NB4 (cell line): ENCODE data around the gene RPS15.

Experiments used
- DNase-seq: peaks from one replicate; pipeline ENCODE4 v3.0.0; 2010; ENCODE audit warnings: low read depth
- H3K4me3 ChIP-seq: one replicate; pipeline ENCODE4 v1.5.1; 2011; ENCODE audit warnings: mild to moderate bottlenecking, low read depth, low read length, moderate library complexity
- MAX ChIP-seq: IDR thresholded peaks from 2 replicates; pipeline ENCODE4 v1.6.1; 2011; ENCODE audit warnings: low read depth, low read length
- MYC ChIP-seq: IDR thresholded peaks from 2 replicates; pipeline ENCODE4 v1.6.1; 2011; ENCODE audit warnings: low read depth, low read length
- POLR2A ChIP-seq: IDR thresholded peaks from 2 replicates; pipeline ENCODE4 v1.6.1; 2011; ENCODE audit warnings: mild to moderate bottlenecking; ENCODE audit not compliant: insufficient read length; ENCODE audit errors: extremely low read depth
- TF ChIP-seq, protein P1 (sequence below): IDR thresholded peaks from one replicate; pipeline ENCODE4 v1.5.1; 2012; ENCODE audit warnings: low read depth, low read length

RPS15 gene

DNA sequence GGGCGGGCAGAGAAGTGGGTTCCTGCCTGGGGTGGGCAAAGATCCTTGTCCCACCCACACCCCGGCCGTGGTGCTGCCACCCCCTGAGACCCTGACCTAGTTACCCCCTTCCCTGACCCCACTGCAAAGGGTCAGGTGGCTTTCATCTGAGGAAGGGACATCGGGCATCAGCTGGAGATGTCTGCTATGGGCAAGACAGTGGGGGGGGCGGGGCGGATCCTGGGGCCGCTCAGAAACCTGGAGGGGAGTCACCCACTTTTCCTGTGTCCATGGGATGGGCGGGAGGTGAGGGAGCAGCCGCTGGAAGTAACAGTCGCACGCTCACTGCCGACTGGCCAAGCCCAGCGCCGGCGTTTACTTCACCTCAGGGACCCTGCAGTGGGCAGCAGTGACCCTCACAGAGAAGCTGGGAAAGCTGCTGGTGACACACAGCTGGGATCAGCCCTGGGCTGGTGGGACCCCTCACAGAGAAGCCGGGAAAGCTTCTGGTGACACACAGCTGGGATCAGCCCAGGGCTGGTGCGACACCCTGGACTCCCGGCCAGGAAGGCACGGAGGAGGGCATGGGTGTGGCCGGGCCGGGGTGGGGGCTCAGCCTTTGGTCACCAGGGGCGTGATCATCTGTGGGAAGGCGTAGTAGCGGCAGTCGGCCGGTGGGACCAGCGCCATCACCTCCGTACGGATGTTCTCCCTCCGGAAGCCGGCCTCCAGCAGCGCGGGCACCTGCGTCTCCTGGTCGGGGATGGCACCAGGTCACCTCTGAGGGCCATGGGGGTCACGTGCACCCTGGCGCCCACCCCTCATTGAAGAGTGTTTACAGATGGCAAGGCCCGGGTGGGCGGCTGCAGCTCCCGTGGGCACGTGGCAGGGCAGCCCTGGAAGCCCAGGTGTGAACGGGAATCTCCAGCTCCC is 41.2 kb upstream of the RPS15 start:
- no peak for DNase-seq
- TF ChIP-seq MYC (no peak), MAX (no peak), POLR2A (no peak)
- TF ChIP-seq, protein P1, sequence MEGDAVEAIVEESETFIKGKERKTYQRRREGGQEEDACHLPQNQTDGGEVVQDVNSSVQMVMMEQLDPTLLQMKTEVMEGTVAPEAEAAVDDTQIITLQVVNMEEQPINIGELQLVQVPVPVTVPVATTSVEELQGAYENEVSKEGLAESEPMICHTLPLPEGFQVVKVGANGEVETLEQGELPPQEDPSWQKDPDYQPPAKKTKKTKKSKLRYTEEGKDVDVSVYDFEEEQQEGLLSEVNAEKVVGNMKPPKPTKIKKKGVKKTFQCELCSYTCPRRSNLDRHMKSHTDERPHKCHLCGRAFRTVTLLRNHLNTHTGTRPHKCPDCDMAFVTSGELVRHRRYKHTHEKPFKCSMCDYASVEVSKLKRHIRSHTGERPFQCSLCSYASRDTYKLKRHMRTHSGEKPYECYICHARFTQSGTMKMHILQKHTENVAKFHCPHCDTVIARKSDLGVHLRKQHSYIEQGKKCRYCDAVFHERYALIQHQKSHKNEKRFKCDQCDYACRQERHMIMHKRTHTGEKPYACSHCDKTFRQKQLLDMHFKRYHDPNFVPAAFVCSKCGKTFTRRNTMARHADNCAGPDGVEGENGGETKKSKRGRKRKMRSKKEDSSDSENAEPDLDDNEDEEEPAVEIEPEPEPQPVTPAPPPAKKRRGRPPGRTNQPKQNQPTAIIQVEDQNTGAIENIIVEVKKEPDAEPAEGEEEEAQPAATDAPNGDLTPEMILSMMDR = no peak
- no peak overlapping the region for H3K4me3 ChIP-seq

DNA sequence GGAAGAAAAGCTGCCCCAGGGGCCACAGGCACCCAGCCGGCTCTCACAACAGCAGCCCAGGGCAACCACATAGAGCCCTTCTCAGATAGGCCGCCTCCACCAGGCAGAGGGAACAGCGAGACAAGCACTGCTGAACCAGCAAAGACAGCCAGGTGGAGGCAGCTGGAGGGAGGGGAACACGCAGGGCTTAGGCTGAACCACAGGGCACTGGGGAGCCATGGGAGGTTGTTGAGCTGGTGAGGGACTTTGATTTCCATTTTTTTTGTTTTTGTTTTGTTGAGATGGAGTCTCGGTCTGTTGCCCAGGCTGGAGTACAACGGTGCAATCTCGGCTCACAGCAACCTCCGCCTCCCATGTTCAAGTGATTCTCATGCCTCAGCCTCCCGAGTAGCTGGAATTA is 40.4 kb upstream of the RPS15 start:
- peak; percentile 24 for DNase-seq
- TF ChIP-seq POLR2A = no peak
- no peak for TF ChIP-seq MYC
- TF ChIP-seq, protein P1 = no peak
- no peak for TF ChIP-seq MAX
- H3K4me3 ChIP-seq = no peak overlapping the region

GRCh38 chr19:1399079-1399478 is 39.1 kb upstream of the RPS15 start:
- TF ChIP-seq MAX (no peak), MYC (no peak), POLR2A (no peak)
- TF ChIP-seq, protein P1 = no peak
- DNase-seq = no peak
- no peak overlapping the region for H3K4me3 ChIP-seq

DNA sequence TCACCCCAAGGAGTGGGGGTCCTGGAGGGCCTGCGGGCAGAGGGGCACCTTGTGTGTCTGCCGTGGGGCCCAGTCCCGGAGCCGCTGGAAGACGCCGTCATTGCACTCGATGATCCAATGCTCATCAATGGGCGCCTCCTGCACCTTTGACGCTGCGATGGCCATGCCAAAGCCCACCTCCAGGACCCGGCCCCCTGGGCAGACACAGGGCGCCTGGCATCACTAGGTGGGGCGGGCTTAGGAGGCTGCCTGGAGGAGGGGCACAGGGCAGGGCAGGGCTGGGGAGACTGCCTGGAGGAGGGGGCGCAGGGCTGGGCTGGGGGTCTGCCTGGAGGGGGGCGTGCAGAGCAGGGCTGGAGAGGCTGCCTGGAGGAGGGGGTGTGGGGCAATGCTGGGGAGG is 38.5 kb upstream of the RPS15 start:
- no peak for DNase-seq
- TF ChIP-seq MAX (no peak), POLR2A (no peak), MYC (no peak)
- TF ChIP-seq, protein P1 = no peak
- no peak overlapping the region for H3K4me3 ChIP-seq

DNA sequence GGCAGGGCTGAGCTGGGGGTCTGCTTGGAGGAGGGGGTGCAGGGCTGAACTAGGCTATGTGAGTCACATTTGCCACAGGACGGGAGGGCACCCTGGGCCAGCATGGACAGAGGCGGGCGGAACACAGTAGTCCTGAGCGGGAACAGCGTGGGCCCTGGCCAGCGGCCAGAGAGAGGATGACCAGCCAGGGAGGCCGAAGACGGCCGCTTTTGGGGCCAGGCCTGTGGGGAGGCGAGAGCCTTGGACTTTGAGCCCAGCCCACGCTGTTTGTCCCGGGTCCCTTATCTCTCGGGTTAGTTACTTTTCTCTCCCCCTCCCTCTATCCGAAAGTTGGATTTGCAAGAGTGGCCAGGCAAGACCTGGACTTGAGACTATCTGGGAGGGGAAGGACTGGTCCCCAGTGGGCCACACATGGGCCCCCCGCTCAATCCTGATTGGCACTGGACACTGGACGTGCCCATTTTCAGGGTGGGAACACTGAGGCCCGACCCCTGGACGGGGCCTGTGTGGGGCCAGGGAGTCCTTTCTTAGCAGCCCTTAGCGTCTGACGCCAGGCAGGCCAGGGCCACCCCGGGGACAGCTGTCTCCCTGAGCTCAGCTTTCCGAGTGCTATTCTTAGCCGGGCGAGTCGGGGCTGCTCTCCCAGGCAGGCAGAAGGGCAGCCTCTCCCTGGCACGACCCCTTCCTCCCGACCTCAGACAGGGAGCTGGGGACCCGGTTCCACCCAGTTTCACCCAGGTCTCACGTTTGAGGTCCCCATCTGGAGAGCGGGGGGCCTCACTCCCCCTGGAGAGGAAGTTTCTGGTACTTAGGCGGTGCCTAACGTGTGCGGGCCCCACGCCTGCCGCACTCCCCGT is 37.7 kb upstream of the RPS15 start:
- DNase-seq = no peak
- TF ChIP-seq MAX = no peak
- H3K4me3 ChIP-seq = no peak overlapping the region
